Parathyroid adenoma (tissue), 2 donors: ENCODE results near the gene METTL13.
A peak's percentile ranks its signal among the peaks of the same experiment; 100 is the strongest.
"Not testable (repeated sequence)": the region's sequence is repeated elsewhere in the genome, so short reads cannot be mapped to it uniquely, and the experiment has no call there.

Experiments
- H2AFZ ChIP-seq: fragments of 300-600 bp; sonication (generic); one replicate; pipeline ENCODE4 v1.7.0; 2017; ENCODE audit warnings: antibody characterized with exemption, mild to moderate bottlenecking
- H3K27ac ChIP-seq: fragments of 300-600 bp; sonication (generic); one replicate; pipeline ENCODE4 v1.7.0; 2017
- H3K27me3 ChIP-seq: fragments of 300-600 bp; sonication (generic); one replicate; pipeline ENCODE4 v1.7.0; 2017; ENCODE audit warnings: low read length; ENCODE audit not compliant: control insufficient read depth, insufficient read depth
- H3K36me3 ChIP-seq: fragments of 300-600 bp; sonication (generic); one replicate; pipeline ENCODE4 v1.7.0; 2017; ENCODE audit warnings: low read length; ENCODE audit not compliant: control insufficient read depth, insufficient read depth
- H3K4me1 ChIP-seq: fragments of 300-600 bp; sonication (generic); one replicate; pipeline ENCODE4 v1.7.0; 2017; ENCODE audit warnings: control low read depth
- H3K4me2 ChIP-seq: fragments of 300-600 bp; sonication (generic); one replicate; pipeline ENCODE4 v1.7.0; 2017; ENCODE audit warnings: low read length
- H3K4me3 ChIP-seq: fragments of 300-600 bp; sonication (generic); one replicate; pipeline ENCODE4 v1.7.0; 2017; ENCODE audit warnings: low read depth, low read length
- H3K79me2 ChIP-seq: fragments of 300-600 bp; sonication (generic); one replicate; pipeline ENCODE4 v1.7.0; 2017; ENCODE audit warnings: control low read depth
- H3K9ac ChIP-seq: fragments of 300-600 bp; sonication (generic); one replicate; pipeline ENCODE4 v1.7.0; 2017; ENCODE audit warnings: mild to moderate bottlenecking
- H3K9me3 ChIP-seq: fragments of 300-600 bp; sonication (generic); one replicate; pipeline ENCODE4 v1.7.0; 2017; ENCODE audit warnings: low read length; ENCODE audit not compliant: control insufficient read depth
- TF ChIP-seq, protein P1 (sequence below): fragments of 300-600 bp; sonication (generic); IDR thresholded peaks from one replicate; pipeline ENCODE4 v1.7.0; 2017; ENCODE audit warnings: antibody characterized with exemption, mild to moderate bottlenecking
- donor health status: primary hyperparathyroidism.

Gene METTL13

DNA sequence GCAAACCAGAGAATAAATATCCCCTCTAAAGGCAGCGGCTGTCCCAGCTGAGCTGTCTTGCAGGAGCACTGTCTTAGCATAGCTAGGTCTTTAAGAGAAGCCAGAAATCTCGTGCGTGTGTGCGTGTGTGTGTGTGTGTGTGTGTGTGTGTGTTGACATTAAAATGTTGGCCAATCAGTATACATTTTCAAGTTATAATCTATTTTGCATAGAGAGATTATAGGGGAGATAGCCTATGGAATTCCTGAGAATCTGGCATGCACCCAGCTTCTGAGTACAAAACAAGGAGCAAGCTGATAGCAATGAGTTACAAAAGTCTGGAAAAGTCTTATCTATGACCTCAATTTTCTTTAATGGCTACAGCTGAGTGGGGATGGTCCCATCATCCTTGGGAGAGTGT lies 17.7 kb downstream of the METTL13 start:
- Histone ChIP-seq H3K9ac (no peak overlapping the region), H3K4me2 (no peak overlapping the region), H3K4me3 (no peak overlapping the region), H3K36me3 (no peaks in the 10 kb centered on the region), H3K79me2 (no peaks in the 10 kb centered on the region), H2AFZ (no peak overlapping the region), H3K27ac (no peak overlapping the region), H3K4me1 (no peaks in the 10 kb centered on the region), H3K9me3 (no peaks in the 10 kb centered on the region), H3K27me3 (no peaks in the 10 kb centered on the region)
- TF ChIP-seq, protein P1, sequence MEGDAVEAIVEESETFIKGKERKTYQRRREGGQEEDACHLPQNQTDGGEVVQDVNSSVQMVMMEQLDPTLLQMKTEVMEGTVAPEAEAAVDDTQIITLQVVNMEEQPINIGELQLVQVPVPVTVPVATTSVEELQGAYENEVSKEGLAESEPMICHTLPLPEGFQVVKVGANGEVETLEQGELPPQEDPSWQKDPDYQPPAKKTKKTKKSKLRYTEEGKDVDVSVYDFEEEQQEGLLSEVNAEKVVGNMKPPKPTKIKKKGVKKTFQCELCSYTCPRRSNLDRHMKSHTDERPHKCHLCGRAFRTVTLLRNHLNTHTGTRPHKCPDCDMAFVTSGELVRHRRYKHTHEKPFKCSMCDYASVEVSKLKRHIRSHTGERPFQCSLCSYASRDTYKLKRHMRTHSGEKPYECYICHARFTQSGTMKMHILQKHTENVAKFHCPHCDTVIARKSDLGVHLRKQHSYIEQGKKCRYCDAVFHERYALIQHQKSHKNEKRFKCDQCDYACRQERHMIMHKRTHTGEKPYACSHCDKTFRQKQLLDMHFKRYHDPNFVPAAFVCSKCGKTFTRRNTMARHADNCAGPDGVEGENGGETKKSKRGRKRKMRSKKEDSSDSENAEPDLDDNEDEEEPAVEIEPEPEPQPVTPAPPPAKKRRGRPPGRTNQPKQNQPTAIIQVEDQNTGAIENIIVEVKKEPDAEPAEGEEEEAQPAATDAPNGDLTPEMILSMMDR, result no peak

DNA sequence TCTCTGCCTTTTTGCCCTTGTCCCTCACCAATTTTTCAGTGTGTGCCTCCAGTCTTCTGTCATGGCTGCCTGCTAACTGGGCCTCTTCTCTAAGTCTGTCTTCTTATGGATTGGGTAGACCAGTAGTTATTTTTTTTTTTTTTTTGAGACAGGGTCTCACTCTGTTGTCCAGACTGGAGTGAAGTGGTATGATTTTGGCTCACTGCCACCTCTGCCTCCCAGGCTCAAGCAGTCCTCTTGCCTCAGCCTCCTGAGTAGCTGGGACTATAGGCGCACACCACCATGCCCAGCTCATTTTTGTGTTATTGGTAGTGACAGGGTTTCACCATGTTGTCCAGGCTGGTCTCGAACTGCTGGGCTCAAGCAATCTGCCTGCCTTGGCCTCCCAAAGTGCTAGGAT lies 18.2 kb downstream of the METTL13 start:
- H3K4me3 ChIP-seq, H2AFZ ChIP-seq, H3K9me3 ChIP-seq, H3K27me3 ChIP-seq, H3K4me1 ChIP-seq, H3K36me3 ChIP-seq, H3K27ac ChIP-seq, H3K9ac ChIP-seq, H3K79me2 ChIP-seq, H3K4me2 ChIP-seq: not testable (repeated sequence)

DNA sequence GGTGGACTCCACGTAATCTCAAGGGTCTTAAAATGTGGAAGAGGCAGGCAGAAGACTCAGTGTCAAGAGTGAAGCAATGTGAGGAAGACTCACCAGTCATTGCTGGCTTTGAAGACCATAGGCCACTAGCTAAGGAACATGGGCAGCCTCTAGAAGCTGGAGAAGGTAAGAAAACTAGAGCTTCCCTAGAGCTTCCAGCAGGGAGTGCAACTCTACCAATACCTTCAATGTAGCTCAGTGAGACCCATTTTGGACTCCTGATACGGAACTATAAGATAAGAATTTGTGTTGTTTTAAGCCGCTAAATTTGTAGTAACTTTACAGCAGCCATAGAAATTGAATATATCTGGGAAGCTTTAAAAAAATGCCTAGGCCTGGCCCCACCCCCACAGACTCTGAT lies 18.9 kb downstream of the METTL13 start:
- H3K4me3 ChIP-seq, result no peak overlapping the region
- H3K9me3 ChIP-seq, result no peaks in the 10 kb centered on the region
- peaks cover 3% of the 10 kb centered on the region for H3K4me1 ChIP-seq
- H3K27ac ChIP-seq, result no peak overlapping the region
- no peak overlapping the region for H3K9ac ChIP-seq
- no peaks in the 10 kb centered on the region for H3K36me3 ChIP-seq
- no peak overlapping the region for H2AFZ ChIP-seq
- H3K4me2 ChIP-seq, result no peak overlapping the region
- TF ChIP-seq, protein P1, result no peak
- H3K79me2 ChIP-seq, result no peaks in the 10 kb centered on the region
- H3K27me3 ChIP-seq, result no peaks in the 10 kb centered on the region

DNA sequence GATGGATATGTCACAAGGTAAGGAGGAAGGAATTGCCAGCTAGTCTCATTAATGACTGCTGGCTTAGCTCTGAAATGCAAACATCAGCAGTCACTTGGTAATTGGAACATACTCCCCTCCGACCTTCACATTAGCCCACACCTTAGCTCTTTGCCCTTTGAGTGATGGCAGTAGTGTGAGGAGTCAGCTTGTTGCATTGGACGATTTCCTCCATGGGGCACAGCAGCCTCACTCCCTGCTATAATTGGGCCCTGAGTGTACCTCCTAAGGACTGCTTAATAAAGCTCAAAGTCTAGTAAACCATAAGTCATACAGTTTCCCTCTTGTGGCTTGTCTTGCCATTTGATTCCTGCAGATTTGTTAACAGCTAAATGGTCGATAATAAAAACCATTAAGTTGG lies 19.4 kb downstream of the METTL13 start:
- no peaks in the 10 kb centered on the region for H3K36me3 ChIP-seq
- TF ChIP-seq, protein P1, result no peak
- peaks cover 6% of the 10 kb centered on the region for H3K4me1 ChIP-seq
- H3K9me3 ChIP-seq, result no peaks in the 10 kb centered on the region
- H3K27me3 ChIP-seq, result no peaks in the 10 kb centered on the region
- H3K4me3 ChIP-seq, result no peak overlapping the region
- H2AFZ ChIP-seq, result no peak overlapping the region
- no peak overlapping the region for H3K9ac ChIP-seq
- H3K79me2 ChIP-seq, result no peaks in the 10 kb centered on the region
- no peak overlapping the region for H3K27ac ChIP-seq
- H3K4me2 ChIP-seq, result no peak overlapping the region

DNA sequence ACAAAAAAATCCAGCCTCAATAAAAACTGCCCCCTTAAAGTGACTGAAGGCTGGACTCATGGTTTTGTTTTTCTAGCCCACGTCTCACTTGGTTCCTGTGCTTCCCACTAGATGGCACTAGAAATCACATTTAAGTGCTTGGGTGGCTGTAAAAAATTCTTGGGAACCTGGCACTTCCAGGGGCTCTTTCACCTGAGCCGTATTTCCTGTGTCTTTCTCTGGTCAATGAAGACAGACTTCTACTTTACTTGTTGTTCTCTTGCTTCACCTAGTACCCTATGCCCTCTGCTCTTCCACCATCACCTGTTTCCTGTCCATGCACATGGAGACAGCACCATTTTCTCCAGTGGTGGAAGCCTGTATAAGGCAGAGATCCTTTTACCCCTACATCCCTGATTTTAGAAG lies 20.0 kb downstream of the METTL13 start:
- Histone ChIP-seq H2AFZ (no peak overlapping the region), H3K27ac (no peak overlapping the region), H3K79me2 (no peaks in the 10 kb centered on the region), H3K27me3 (no peaks in the 10 kb centered on the region), H3K4me3 (no peak overlapping the region), H3K4me2 (no peak overlapping the region), H3K36me3 (no peaks in the 10 kb centered on the region), H3K9me3 (no peaks in the 10 kb centered on the region), H3K4me1 (peaks cover 6% of the 10 kb centered on the region), H3K9ac (no peak overlapping the region)
- TF ChIP-seq, protein P1, result peak; percentile 52
